ENCODE measurements around the gene TNIK.
A peak's percentile ranks its signal among the peaks of the same experiment; 100 is the strongest.

TNIK gene

DNA sequence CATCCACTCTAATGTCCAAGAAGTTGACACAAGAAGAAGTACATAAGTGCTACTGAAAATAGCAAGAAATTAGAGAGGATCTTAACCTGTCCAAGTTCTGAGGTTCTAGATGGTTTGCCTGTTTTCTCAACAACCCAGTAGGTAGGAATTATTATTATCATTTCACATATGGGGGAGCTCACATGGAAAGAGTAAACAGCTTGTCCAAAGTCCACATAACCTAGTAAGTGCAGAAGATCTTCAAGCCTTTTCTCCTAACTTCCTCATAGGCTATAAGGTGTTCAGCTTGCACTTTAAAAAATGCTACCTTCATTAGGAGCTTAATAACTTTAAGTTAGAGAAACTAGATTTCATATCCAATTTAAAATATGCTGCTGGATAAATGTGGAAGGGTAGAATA lies 436.6 kb downstream of the TNIK start:
- TF ChIP-seq, protein P1, sequence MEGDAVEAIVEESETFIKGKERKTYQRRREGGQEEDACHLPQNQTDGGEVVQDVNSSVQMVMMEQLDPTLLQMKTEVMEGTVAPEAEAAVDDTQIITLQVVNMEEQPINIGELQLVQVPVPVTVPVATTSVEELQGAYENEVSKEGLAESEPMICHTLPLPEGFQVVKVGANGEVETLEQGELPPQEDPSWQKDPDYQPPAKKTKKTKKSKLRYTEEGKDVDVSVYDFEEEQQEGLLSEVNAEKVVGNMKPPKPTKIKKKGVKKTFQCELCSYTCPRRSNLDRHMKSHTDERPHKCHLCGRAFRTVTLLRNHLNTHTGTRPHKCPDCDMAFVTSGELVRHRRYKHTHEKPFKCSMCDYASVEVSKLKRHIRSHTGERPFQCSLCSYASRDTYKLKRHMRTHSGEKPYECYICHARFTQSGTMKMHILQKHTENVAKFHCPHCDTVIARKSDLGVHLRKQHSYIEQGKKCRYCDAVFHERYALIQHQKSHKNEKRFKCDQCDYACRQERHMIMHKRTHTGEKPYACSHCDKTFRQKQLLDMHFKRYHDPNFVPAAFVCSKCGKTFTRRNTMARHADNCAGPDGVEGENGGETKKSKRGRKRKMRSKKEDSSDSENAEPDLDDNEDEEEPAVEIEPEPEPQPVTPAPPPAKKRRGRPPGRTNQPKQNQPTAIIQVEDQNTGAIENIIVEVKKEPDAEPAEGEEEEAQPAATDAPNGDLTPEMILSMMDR (conservative IDR thresholded peaks at IDR 0.05; ENCODE audit: control insufficient read depth, insufficient read depth, low read depth, low read length) = no peak
- H3K4me3 ChIP-seq (ENCODE audit: control insufficient read depth, low read depth, low read length) = no peak overlapping the region

DNA sequence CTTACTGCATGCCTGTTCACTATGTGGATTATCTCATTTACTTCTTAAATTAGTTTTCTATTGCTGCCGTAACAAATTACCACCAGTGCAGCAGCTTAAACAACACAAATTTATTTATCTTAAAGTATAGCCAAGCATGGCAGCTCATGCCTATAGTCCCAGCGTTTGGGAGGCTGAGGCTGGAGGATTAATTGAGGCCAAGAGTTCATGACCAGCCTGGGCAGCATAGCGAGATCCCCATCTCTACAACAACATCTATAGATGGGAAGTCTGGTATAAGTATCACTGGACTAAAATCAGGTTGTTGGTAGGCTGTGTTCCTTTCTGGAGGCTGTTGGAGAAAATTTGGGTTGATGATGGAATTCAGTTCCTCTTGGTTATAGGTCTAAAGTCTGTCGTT lies 438.8 kb downstream of the TNIK start:
- no peak overlapping the region for H3K4me3 ChIP-seq (ENCODE audit: control insufficient read depth, low read depth, low read length)
- TF ChIP-seq, protein P1 (conservative IDR thresholded peaks at IDR 0.05; ENCODE audit: control insufficient read depth, insufficient read depth, low read depth, low read length) = no peak
- no peak for DNase-seq (ENCODE audit: low read depth)

More for the DNA sequence above, 436.6 kb downstream of the TNIK start:
- DNase-seq (ENCODE audit: low read depth) = no peak

DNA sequence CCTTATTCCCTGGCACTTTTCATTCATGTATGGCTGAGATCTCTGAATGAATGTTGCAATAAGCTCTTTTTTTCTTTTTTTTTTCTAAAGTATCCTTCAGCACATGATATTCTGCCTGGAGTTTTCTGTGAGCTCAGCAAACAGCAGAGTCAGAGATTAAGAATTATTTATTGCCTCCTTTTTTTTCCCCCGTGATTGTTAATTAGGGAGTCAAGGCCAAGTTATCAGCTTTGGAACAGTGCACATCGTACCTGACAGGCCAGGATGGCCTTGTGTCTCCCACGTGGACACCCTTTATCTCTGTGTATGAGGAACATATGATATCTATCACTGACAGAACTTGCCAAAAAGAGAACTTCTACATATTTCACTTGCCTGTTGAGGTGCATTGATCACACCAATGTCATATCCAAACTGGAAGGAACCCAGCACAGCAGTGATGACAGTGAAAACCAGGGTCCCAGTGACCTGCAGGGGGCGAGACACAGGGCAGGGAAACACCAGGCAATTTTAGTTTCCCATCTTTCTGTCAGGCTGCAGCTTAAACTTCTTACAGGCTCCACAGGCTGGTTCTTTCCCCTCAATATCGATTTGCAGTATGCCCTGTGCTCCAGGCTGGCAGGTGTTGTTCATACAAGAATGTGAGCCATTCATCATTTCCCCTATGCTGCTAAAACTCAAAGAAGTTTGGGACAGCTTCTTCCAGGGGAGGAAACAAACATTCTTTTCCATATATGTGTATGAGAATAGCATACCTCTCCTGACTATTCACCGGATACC lies 441.9 kb downstream of the TNIK start:
- TF ChIP-seq, protein P1 (conservative IDR thresholded peaks at IDR 0.05; ENCODE audit: control insufficient read depth, insufficient read depth, low read depth, low read length) = peak; percentile 33
- no peak for DNase-seq (ENCODE audit: low read depth)
- no peak overlapping the region for H3K4me3 ChIP-seq (ENCODE audit: control insufficient read depth, low read depth, low read length)

DNA sequence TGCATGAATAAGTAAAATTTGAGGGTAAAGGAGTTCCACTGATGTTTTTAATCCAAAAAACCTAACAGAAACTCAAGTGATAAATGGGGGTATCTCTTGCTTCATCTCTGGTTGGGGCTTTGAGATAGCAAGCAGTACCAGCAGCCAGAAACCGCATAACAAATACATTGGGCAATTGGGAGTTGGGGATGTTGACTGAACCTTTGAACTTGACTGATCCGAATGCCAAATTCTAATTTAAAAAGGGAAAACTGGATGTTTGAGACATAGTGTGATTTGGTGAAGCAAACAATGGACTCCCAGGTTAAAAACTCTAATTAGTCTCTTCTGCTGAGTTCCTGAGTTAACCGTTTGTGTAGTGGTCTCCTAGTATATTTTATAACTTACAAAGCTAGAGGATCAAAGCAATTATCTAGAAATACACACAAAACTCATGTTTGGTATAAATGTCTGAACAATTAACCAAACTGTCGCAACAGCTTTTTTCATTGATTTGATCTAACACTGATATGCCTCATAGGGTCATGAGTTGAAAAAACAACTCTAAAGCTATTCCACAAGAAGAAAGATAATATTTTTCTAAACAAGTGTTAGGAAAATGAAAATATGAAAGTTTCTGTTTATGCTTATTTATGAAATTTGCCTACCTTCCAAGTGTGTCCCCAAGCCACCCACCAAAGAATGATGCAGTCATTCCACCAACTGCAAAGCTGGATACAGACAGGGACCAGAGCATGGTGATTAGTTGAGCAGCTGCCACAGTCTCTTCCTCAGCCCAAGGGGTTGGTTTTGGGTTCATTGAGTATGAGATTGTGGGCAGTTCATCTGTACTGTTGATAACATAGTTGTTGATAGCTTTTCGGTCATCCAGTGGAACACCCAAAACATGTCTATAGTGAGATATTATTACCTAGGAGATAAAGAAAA lies 446.1 kb downstream of the TNIK start:
- DNase-seq (ENCODE audit: low read depth) = peak; percentile 61
- TF ChIP-seq, protein P1 (conservative IDR thresholded peaks at IDR 0.05; ENCODE audit: control insufficient read depth, insufficient read depth, low read depth, low read length) = no peak
- H3K4me3 ChIP-seq (ENCODE audit: control insufficient read depth, low read depth, low read length) = no peak overlapping the region

DNA sequence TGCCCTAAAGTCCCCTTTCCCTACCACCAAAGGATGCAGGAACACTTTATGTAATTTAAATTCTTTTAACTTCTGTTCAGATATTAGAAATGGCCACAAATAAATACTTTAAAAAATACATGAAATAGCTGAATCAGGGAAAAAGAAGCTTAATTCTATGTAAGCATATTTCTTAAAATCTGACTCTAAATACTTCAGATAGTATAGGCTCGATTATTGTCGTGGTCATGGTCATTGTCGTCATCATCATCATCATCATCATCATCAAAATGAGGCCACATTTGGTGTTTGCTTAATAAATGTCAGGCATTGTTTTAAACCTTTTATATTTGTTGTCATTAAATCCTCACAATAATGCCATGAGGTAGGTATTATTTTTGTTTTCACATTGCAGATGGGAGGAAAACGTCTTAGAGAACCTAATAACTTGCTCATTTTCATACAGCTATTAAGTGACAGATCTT lies 448.3 kb downstream of the TNIK start:
- H3K4me3 ChIP-seq (ENCODE audit: control insufficient read depth, low read depth, low read length) = no peak overlapping the region
- no peak for DNase-seq (ENCODE audit: low read depth)
- TF ChIP-seq, protein P1 (conservative IDR thresholded peaks at IDR 0.05; ENCODE audit: control insufficient read depth, insufficient read depth, low read depth, low read length) = no peak

Data from fibroblast of mammary gland (primary cell).